Measurements from ENCODE around the gene CBFA2T3.

DNA sequence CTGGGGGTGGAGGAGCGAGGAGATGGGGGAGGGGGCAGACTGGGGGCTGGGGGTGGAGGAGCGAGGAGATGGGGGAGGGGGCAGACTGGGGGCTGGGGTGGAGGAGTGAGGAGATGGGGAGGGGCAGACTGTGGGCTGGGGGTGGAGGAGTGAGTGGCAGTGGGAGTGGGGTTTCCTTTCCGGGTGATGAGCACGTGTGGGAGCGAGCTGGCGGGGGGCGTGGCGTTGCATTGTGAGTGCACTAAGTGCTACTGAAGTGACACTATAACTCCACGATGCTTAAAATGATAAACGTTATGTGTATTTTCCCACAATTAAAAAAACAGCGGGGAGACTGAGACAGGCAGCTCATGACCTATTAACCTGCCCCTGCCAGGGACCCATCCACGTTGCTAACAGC lies 46.3 kb downstream of the CBFA2T3 start:
- TF ChIP-seq, protein P1, sequence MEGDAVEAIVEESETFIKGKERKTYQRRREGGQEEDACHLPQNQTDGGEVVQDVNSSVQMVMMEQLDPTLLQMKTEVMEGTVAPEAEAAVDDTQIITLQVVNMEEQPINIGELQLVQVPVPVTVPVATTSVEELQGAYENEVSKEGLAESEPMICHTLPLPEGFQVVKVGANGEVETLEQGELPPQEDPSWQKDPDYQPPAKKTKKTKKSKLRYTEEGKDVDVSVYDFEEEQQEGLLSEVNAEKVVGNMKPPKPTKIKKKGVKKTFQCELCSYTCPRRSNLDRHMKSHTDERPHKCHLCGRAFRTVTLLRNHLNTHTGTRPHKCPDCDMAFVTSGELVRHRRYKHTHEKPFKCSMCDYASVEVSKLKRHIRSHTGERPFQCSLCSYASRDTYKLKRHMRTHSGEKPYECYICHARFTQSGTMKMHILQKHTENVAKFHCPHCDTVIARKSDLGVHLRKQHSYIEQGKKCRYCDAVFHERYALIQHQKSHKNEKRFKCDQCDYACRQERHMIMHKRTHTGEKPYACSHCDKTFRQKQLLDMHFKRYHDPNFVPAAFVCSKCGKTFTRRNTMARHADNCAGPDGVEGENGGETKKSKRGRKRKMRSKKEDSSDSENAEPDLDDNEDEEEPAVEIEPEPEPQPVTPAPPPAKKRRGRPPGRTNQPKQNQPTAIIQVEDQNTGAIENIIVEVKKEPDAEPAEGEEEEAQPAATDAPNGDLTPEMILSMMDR (IDR thresholded peaks at IDR 0.05; ENCODE audit: low read depth, low read length), result no peak
- no peak for TF ChIP-seq EZH2phosphoT487 (IDR thresholded peaks at IDR 0.05; ENCODE audit: low read depth)
